Hepatocyte (in vitro differentiated cells): ENCODE measurements around the gene SCLT1.

Experiments used
- EZH2phosphoT487 ChIP-seq: fragments of 200-600 bp; sonication (generic); IDR thresholded peaks from one replicate; pipeline ENCODE4 v1.6.1; 2018; ENCODE audit warnings: antibody characterized with exemption, mild to moderate bottlenecking, low read depth, moderate library complexity; ENCODE audit not compliant: unreplicated experiment, severe bottlenecking
- TF ChIP-seq, protein P1 (sequence below): fragments of 200-600 bp; sonication (generic); IDR thresholded peaks from 2 replicates; pipeline ENCODE4 v1.5.1; 2016; ENCODE audit warnings: antibody characterized with exemption, mild to moderate bottlenecking; ENCODE audit not compliant: poor library complexity

DNA sequence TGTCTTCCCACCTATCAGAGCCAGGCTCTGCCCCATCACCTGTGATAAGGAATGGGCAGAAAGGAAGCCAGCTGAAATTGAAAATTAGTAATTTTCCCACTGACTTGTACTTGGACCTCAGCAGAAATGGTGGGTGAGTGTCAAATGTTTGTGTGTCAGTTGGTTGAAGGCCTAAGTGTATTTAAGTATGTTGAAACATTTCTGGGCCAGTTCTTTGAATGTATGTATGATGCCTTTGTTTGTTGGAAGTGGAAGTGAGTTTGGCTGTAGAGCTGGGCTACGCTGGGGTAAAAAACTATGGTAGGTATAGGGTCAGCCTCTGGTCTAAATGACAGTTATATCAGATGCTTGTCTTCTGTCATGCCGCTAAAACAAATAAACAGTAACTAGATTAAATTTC is 256.1 kb downstream of the SCLT1 start:
- TF ChIP-seq, protein P1, sequence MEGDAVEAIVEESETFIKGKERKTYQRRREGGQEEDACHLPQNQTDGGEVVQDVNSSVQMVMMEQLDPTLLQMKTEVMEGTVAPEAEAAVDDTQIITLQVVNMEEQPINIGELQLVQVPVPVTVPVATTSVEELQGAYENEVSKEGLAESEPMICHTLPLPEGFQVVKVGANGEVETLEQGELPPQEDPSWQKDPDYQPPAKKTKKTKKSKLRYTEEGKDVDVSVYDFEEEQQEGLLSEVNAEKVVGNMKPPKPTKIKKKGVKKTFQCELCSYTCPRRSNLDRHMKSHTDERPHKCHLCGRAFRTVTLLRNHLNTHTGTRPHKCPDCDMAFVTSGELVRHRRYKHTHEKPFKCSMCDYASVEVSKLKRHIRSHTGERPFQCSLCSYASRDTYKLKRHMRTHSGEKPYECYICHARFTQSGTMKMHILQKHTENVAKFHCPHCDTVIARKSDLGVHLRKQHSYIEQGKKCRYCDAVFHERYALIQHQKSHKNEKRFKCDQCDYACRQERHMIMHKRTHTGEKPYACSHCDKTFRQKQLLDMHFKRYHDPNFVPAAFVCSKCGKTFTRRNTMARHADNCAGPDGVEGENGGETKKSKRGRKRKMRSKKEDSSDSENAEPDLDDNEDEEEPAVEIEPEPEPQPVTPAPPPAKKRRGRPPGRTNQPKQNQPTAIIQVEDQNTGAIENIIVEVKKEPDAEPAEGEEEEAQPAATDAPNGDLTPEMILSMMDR: no peak
- no peak for TF ChIP-seq EZH2phosphoT487
